BE2C (cell line): Measurements from ENCODE around the gene AKT3.
"Not testable (repeated sequence)": the region's sequence is repeated elsewhere in the genome, so short reads cannot be mapped to it uniquely, and the experiment has no call there.

Experiments used
- DNase-seq: peaks from one replicate; pipeline ENCODE4 v3.0.0-alpha.2; 2020
- H3K27me3 ChIP-seq: fragments of 250-450 bp; sonication (Bioruptor Pico); 2 replicates; pipeline ENCODE4 v1.5.1; 2020; ENCODE audit warnings: mild to moderate bottlenecking
- H3K36me3 ChIP-seq: fragments of 250-450 bp; sonication (Bioruptor Pico); 2 replicates; pipeline ENCODE4 v1.5.1; 2020; ENCODE audit warnings: mild to moderate bottlenecking
- H3K4me1 ChIP-seq: fragments of 250-450 bp; sonication (Bioruptor Pico); 2 replicates; pipeline ENCODE4 v1.5.1; 2020
- H3K4me3 ChIP-seq: 2 replicates; pipeline ENCODE4 v1.5.1; 2011; ENCODE audit warnings: low read depth, low read length
- H3K9me3 ChIP-seq: fragments of 250-450 bp; sonication (Bioruptor Pico); 2 replicates; pipeline ENCODE4 v1.5.1; 2020
- TF ChIP-seq, protein P1 (sequence below): IDR thresholded peaks from 2 replicates; pipeline ENCODE4 v1.5.1; 2012; ENCODE audit warnings: mild to moderate bottlenecking, low read depth, low read length

AKT3 gene

DNA sequence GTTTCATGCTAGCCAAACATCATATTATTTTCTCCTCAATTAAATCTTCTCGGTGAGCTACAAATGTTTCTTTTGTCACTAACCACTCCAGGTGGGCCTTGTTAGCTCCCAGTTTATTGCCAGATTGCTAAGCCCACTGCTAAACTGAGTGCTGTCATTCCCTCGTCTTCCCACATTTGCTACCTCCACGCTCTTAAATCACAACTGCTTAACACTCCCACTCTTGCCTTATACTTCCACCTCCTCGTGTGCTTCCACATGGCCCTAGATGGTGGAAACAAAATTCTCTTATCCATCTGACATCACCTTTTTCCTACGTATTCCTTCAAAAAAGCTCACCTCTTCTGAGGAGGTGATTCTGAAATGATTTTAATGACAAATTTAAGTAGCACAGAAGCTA is 34.6 kb upstream of the AKT3 start:
- TF ChIP-seq, protein P1, sequence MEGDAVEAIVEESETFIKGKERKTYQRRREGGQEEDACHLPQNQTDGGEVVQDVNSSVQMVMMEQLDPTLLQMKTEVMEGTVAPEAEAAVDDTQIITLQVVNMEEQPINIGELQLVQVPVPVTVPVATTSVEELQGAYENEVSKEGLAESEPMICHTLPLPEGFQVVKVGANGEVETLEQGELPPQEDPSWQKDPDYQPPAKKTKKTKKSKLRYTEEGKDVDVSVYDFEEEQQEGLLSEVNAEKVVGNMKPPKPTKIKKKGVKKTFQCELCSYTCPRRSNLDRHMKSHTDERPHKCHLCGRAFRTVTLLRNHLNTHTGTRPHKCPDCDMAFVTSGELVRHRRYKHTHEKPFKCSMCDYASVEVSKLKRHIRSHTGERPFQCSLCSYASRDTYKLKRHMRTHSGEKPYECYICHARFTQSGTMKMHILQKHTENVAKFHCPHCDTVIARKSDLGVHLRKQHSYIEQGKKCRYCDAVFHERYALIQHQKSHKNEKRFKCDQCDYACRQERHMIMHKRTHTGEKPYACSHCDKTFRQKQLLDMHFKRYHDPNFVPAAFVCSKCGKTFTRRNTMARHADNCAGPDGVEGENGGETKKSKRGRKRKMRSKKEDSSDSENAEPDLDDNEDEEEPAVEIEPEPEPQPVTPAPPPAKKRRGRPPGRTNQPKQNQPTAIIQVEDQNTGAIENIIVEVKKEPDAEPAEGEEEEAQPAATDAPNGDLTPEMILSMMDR, result no peak
- H3K27me3 ChIP-seq, result no peaks in the 10 kb centered on the region
- no peak overlapping the region for H3K4me3 ChIP-seq
- no peaks in the 10 kb centered on the region for H3K4me1 ChIP-seq
- no peaks in the 10 kb centered on the region for H3K36me3 ChIP-seq
- DNase-seq, result no peak
- H3K9me3 ChIP-seq, result no peaks in the 10 kb centered on the region

DNA sequence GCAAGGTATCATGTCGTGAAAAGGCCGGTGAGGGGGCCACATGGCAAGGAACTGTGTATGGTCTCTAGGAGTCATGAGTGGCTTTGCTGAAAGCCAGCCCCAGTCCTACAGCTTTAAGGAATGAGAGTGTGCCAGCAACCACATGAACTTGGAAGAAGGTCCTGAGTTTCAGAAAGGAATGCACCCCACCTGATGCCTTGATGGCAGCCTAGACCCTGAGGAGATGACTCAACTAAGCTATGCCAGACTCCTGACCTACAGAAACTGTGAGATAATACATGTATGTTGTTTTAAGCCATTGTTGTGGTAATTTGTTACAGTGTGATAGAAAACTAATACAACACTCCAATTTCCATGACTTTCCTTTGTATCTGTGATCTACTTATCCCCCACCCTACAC is 33.5 kb upstream of the AKT3 start:
- Histone ChIP-seq H3K4me1 (no peaks in the 10 kb centered on the region), H3K36me3 (no peaks in the 10 kb centered on the region), H3K9me3 (no peaks in the 10 kb centered on the region), H3K27me3 (no peaks in the 10 kb centered on the region), H3K4me3 (no peak overlapping the region)
- TF ChIP-seq, protein P1, result no peak
- no peak for DNase-seq

DNA sequence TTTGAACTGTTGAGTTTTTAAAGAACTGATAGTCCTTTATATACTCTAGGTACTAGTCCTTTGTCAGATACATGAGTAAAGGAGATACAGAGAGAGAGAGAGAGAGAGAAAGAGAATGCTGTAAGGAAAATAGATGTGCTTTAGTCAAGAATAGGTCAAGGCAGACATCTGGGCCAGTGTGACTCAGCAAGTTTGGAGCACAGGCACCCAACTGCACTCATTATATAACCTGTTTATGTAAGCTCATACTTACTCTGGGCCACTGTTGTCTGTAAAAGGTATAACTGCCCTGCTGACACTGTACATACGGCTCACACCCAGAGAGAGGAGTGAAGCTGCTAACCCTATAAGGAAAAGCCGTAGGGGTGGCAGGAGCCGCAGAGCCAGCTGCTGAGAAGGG is 32.2 kb upstream of the AKT3 start:
- Histone ChIP-seq H3K4me3 (no peak overlapping the region), H3K4me1 (no peaks in the 10 kb centered on the region), H3K9me3 (no peaks in the 10 kb centered on the region), H3K27me3 (no peaks in the 10 kb centered on the region), H3K36me3 (no peaks in the 10 kb centered on the region)
- TF ChIP-seq, protein P1, result no peak
- no peak for DNase-seq

DNA sequence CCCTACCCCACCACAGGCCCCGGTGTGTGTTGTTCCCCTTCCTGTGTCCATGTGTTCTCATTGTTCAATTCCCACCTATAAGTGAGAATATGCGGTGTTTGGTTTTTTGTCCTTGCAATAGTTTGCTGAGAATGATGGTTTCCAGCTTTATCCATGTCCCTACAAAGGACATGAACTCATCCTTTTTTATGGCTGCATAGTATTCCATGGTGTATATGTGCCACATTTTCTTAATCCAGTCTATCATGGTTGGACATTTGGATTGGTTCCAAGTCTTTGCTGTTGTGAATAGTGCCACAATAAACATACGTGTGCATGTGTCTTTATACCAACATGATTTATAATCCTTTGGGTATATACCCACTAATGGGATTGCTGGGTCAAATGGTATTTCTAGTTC is 27.0 kb upstream of the AKT3 start:
- not testable (repeated sequence) for H3K4me3 ChIP-seq, DNase-seq, H3K9me3 ChIP-seq, H3K4me1 ChIP-seq, H3K36me3 ChIP-seq, H3K27me3 ChIP-seq

DNA sequence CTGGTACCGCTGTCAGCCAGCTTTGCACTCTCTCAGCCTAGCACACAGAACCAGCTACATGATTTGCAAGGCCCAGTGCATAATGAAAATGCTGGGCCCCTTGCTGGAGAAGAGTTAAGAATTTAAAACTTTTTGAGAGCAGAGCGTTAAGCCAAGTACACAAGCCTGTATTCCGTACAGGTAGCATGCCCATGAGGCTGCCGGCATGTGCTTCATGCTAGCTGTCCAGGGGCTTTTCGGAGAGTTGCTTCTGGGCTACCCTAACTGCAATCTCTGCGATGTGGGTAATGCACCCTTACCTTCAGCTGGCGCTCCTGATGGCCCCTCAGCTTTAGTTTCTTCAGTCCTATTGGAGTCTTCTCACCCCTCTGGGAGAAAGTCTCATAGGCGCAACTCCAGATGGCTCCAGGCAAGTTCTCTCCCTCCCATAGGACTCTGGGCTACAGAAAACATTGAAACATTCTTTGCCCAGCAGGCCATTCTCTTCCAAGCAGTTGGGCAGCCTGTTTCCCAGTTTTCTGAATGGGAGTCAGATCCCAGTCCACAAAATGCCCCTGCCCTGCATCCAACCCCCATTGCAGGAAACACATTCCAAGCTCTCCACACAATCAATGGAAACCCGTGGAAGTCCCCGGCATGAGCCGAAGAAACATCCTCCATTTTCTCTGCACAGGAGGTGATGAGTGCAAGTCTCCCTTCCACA is 5.7 kb upstream of the AKT3 start:
- TF ChIP-seq, protein P1, result no peak
- Histone ChIP-seq H3K9me3 (no peaks in the 10 kb centered on the region), H3K4me1 (peaks cover 5% of the 10 kb centered on the region; the same call in 1 of the 2 replicates), H3K36me3 (no peaks in the 10 kb centered on the region), H3K27me3 (no peaks in the 10 kb centered on the region), H3K4me3 (no peak overlapping the region)
- no peak for DNase-seq

DNA sequence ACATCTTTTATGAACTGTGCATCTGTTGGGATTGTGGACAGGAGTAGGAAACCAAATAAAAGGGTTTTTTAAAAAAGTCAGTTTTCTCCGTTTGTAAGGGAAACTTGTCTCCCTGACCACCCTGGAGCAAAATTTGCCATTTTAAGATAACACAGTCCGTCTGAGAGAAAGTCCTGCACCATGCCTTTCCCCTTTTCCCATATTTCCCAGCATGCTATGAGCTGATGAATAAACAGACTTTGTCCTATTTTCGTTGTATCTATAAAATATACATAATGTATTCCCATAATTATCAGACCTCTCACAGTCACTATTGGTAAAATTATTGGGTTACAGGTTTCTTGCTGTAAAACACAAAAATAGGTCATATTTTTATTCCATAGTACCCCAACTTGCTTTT is 1.7 kb upstream of the AKT3 start:
- TF ChIP-seq, protein P1, result no peak
- Histone ChIP-seq H3K36me3 (0 out of 2 replicates have a peak, but pooled peaks cover 3% of the 10 kb centered on the region), H3K4me1 (peaks cover 5% of the 10 kb centered on the region; the same call in 1 of the 2 replicates), H3K9me3 (no peaks in the 10 kb centered on the region), H3K4me3 (peak overlapping the region; percentile 78), H3K27me3 (peaks cover 3% of the 10 kb centered on the region; the same call in 1 of the 2 replicates)
- DNase-seq, result no peak
